GM19239 (cell line): ENCODE data around the gene ZNF521.

Experiments
- DNase-seq: peaks from one replicate; pipeline ENCODE4 v3.0.0; 2011; ENCODE audit warnings: low spot score; ENCODE audit not compliant: insufficient read length
- FAIRE-seq: peaks from 2 replicates; lab custom pipeline; 2011; peaks lifted over from hg19 to GRCh38; lab: Jason Lieb, UNC

Gene ZNF521

GRCh38 chr18:25233528-25234321 lies 118.2 kb downstream of the ZNF521 start:
- DNase-seq, result no peak
- no peak for FAIRE-seq

- no peak for DNase-seq
- FAIRE-seq, result no peak
Measured at GRCh38 chr18:25231327-25231691, 120.7 kb downstream of the ZNF521 start.

- FAIRE-seq (no peak), DNase-seq (no peak)
Measured at GRCh38 chr18:25230658-25231326, 121.2 kb downstream of the ZNF521 start.

GRCh38 chr18:25229920-25230319 lies 122.0 kb downstream of the ZNF521 start:
- no peak for DNase-seq
- FAIRE-seq, result no peak

DNA sequence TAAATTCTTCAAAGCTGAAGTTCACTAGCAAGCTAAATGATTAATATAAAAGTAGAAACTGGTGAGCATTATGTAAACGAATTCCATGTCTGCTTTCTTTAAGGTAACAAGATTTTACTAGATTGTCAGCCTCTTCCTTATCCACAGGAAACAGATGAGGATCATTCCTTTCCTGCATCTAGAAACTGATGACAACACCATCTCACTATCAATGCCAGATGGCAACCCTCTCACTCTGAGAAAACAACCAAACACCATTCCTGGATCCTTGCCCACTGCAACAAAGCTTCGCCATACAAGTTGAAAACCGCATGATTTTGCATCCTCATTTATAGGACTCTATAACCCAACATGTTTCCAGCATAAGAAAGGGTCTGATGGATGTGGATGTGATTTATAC lies 122.9 kb downstream of the ZNF521 start:
- no peak for FAIRE-seq
- no peak for DNase-seq

DNA sequence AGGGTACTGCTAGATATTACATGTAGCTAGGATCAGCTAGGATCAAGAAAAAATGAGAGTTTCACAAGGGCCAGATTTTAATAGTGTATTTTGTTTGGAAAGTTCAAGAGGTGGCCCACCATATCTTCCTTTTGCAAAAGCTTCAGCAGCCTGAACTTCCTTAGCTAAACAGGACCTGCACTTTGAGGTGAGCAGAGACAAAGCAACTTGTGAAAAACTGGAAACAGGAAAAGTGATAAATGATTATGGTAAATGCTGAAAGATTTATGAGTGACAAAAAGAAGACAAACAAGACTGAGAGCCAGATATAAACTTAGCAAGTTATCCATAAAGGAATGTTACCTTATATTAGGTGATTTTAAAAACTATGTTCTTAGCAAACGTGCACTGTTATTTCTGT lies 123.6 kb downstream of the ZNF521 start:
- FAIRE-seq, result no peak
- DNase-seq, result no peak

GRCh38 chr18:25225151-25225550 lies 126.8 kb downstream of the ZNF521 start:
- FAIRE-seq (no peak), DNase-seq (no peak)

GRCh38 chr18:25223899-25224886 lies 127.8 kb downstream of the ZNF521 start:
- DNase-seq, result no peak
- no peak for FAIRE-seq

DNA sequence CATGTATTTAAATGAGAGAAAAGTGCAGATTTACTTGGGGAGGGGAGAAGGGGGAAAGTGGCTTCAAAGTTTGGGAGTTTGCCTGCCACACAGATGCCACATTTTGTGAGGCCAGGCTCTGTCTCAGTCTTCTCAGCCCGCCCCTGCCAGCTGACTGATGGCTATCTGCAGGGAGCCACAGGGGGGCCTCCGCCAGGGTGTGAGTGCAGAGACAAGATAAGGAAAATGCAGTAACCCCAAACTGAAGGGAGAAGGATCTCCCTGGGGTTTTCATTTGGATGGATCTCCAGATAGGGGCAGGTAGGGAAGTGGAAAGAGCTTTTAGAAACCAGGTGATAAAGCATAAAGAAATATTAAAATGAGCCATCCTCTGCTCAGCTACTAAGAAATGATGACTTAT lies 128.8 kb downstream of the ZNF521 start:
- no peak for FAIRE-seq
- no peak for DNase-seq

DNA sequence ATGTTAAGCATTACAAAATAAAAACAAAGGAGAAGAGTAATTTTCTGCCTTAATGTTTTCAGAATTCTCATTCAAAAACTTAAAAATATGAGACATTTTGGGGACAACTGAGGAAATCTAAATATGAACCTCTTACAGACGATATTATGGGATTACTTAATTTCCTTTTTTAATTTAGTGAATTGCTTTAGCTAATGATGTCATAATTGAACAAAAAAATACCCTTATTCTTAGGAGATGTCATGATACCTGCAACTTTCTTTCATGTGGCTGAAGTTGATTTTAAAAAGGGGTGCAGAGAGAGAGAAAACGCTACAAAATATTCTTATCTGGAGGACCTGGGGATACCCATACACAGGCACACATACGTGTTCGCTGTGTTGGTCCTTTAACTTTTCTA lies 129.3 kb downstream of the ZNF521 start:
- FAIRE-seq, result no peak
- no peak for DNase-seq

GRCh38 chr18:25210622-25211021 lies 141.3 kb downstream of the ZNF521 start:
- DNase-seq (no peak), FAIRE-seq (no peak)

- DNase-seq (no peak), FAIRE-seq (no peak)
Measured at GRCh38 chr18:25192065-25192464, 159.9 kb downstream of the ZNF521 start.

GRCh38 chr18:25190472-25190871 lies 161.5 kb downstream of the ZNF521 start:
- no peak for FAIRE-seq
- DNase-seq, result no peak

DNA sequence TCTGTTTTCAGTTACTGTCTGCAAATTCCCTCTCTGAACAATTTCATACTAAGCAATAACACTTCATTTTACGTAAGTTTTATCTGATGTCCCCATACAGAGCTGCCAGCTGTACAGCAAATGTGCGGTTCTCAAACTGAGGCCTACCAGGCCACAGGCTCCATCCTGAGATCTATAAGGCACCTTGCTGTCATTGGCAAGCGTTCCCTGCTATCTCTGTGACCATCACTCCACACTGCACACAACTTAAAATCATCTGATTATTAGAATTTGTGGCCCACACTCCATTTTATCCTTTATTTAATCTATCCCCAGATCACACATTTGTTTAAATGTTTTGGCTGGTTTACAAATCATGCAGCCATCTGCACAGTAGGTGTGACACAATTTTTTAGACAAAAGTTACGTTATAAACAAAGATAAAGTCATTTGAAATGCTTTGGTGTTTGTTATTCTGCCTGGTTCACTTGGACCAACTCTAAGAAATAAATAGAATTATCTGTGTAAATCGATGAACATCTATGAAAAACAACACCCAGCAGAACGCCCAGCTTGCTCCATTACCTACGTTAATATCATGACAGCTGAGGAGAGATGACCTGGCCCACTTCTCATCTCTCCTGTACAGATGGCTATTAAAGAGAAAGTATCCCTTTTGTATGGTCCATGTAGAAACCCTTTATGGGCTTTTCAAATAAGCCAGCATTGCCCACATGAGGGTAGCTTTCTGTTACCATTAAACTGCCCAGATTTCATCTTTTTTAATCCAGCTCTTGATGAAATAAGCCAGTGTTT lies 162.4 kb downstream of the ZNF521 start:
- DNase-seq (no peak), FAIRE-seq (no peak)

GRCh38 chr18:25187521-25188192 lies 164.3 kb downstream of the ZNF521 start:
- FAIRE-seq (no peak), DNase-seq (no peak)

- no peak for DNase-seq
- FAIRE-seq, result no peak
Measured at GRCh38 chr18:25186871-25187270, 165.1 kb downstream of the ZNF521 start.

- FAIRE-seq, result no peak
- no peak for DNase-seq
Measured at GRCh38 chr18:25181993-25182392, 170.0 kb downstream of the ZNF521 start.

GRCh38 chr18:25181581-25181980 lies 170.4 kb downstream of the ZNF521 start:
- no peak for DNase-seq
- FAIRE-seq, result no peak

DNA sequence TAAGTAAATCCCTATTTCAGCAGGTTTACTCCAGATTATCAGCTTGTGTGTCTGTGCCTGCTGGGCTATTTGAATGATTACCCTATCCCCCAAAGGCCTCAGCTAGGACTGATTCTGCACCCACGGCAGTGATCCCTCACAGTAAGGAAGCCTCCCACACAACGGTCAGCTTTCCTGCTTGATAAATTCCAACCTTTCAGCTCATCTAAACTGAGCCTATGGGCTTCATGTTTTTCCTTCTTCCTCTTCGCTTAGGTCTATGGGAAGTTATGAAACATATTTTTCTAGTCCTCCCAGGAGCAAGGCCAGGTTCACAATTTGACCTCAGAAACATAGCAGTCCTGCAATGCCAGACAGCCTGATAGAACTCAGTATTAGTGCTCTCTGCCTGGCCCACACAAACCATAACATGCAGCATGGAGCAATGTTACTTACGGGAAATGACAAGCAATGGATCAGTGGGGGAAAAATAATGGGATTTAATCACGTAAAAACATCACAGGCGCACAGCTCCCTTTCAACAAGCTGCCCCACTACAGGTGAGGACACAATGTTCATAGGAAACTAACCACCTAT lies 170.9 kb downstream of the ZNF521 start:
- FAIRE-seq (no peak), DNase-seq (no peak)
